ENCODE measurements around the gene MED29.

GRCh38 chr19:39436350-39436716 is 45.2 kb downstream of the MED29 start:
- TF ChIP-seq CTCF (conservative IDR thresholded peaks at IDR 0.05; ENCODE audit: low read depth, low read length) = no peak
- no peak for TF ChIP-seq EZH2 (IDR thresholded peaks at IDR 0.05; ENCODE audit: low read length, unreplicated experiment)
- no peak for TF ChIP-seq EZH2phosphoT487 (IDR thresholded peaks at IDR 0.05; ENCODE audit: borderline replicate concordance, low read length)

Measured in PC-3 (cell line).